ENCODE results near the gene PSMB9. TPM values are rescaled to one million over a fixed set of nuclear protein-coding genes. Genes with fewer than 3 reads are reported as not detected.

PSMB9 gene
- total RNA-seq, 2 experiments from 2014 or later: 219 to 229 TPM

GRCh38 chr6:32825966-32826365, 28.0 kb upstream of the PSMB9 start:
- ATAC-seq: no peak
- Mint-ChIP-seq H3K9me3 (no peaks in the 10 kb centered on the region), H3K4me3 (no peak overlapping the region), H3K27ac (no peak overlapping the region), H3K36me3 (ENCODE audit: low read depth) (peaks cover 38% of the 10 kb centered on the region), H3K4me1 (ENCODE audit: low read depth) (peaks cover 37% of the 10 kb centered on the region), H3K27me3 (no peaks in the 10 kb centered on the region)
- ChIA-PET POLR2A (interaction anchor here (0.9 to 5.7 kb wide), 3 partner anchors 9 to 19 kb away, joined by 3 to 47 read pairs (median 3); partner anchors contain the start of gene TAP2), CTCF (interaction anchor here (1.0 to 5.4 kb wide), 4 partner anchors 13 to 158 kb away, joined by 3 to 52 read pairs (median 23); partner anchors contain the start of gene TAP2)
- TF ChIP-seq CTCF (IDR thresholded peaks at IDR 0.05): peak; percentile 16
- intact Hi-C loops (cut with micrococcal nuclease): loop anchor here (5.0 kb wide), 1 partner anchor 41 kb away; no protein-coding TSS in a partner anchor
- DNase-seq: no peak

GRCh38 chr6:32827025-32827424, 27.0 kb upstream of the PSMB9 start:
- DNase-seq (no peak), ATAC-seq (no peak)
- intact Hi-C loops (cut with micrococcal nuclease): loop anchor here (5.0 kb wide), 1 partner anchor 40 kb away; no protein-coding TSS in a partner anchor
- no peaks in the 10 kb centered on the region for H3K27me3 Mint-ChIP-seq
- H3K4me1 Mint-ChIP-seq (ENCODE audit: low read depth): peaks cover 45% of the 10 kb centered on the region
- H3K9me3 Mint-ChIP-seq: no peaks in the 10 kb centered on the region
- no peak overlapping the region for H3K4me3 Mint-ChIP-seq
- no peak for TF ChIP-seq CTCF (IDR thresholded peaks at IDR 0.05)
- POLR2A ChIA-PET: interaction anchor here (1.0 to 5.7 kb wide), 5 partner anchors 11 to 145 kb away, joined by 3 to 47 read pairs (median 9); partner anchors contain the start of genes PSMB8, PSMB9, TAP1 and TAP2
- CTCF ChIA-PET: interaction anchor here (0.8 to 5.4 kb wide), 7 partner anchors 12 to 174 kb away, joined by 3 to 52 read pairs (median 6); partner anchors contain the start of gene TAP2
- H3K36me3 Mint-ChIP-seq (ENCODE audit: low read depth): peaks cover 47% of the 10 kb centered on the region
- peak overlapping the region; percentile 58 for H3K27ac Mint-ChIP-seq

GRCh38 chr6:32829495-32829894, 24.5 kb upstream of the PSMB9 start:
- H3K27ac Mint-ChIP-seq: no peak overlapping the region
- H3K36me3 Mint-ChIP-seq (ENCODE audit: low read depth): peaks cover 71% of the 10 kb centered on the region
- no peaks in the 10 kb centered on the region for H3K27me3 Mint-ChIP-seq
- peaks cover 65% of the 10 kb centered on the region for H3K4me1 Mint-ChIP-seq (ENCODE audit: low read depth)
- intact Hi-C loops (cut with micrococcal nuclease): loop anchor here (5.0 kb wide), 1 partner anchor 38 kb away; no protein-coding TSS in a partner anchor
- ChIA-PET POLR2A (interaction anchor here (0.7 to 5.7 kb wide), 5 partner anchors 9 to 145 kb away, joined by 3 to 47 read pairs (median 4); partner anchors contain the start of gene TAP2), CTCF (interaction anchor here (1.0 to 5.4 kb wide), 2 partner anchors 9 to 39 kb away, joined by 5 to 52 read pairs; partner anchors contain the start of gene TAP2)
- H3K9me3 Mint-ChIP-seq: no peaks in the 10 kb centered on the region
- H3K4me3 Mint-ChIP-seq: no peak overlapping the region
- no peak for DNase-seq
- TF ChIP-seq CTCF (IDR thresholded peaks at IDR 0.05): no peak
- no peak for ATAC-seq

GRCh38 chr6:32830017-32830416, 24.0 kb upstream of the PSMB9 start:
- H3K27me3 Mint-ChIP-seq: no peaks in the 10 kb centered on the region
- intact Hi-C loops (cut with micrococcal nuclease): no loop called here
- peaks cover 71% of the 10 kb centered on the region for H3K4me1 Mint-ChIP-seq (ENCODE audit: low read depth)
- TF ChIP-seq CTCF (IDR thresholded peaks at IDR 0.05): no peak
- H3K36me3 Mint-ChIP-seq (ENCODE audit: low read depth): peaks cover 76% of the 10 kb centered on the region
- peak overlapping the region; percentile 20 for H3K27ac Mint-ChIP-seq
- POLR2A ChIA-PET: interaction anchor here (0.7 to 5.7 kb wide), 5 partner anchors 8 to 145 kb away, joined by 3 to 47 read pairs (median 4); partner anchors contain the start of gene TAP2
- H3K4me3 Mint-ChIP-seq: no peak overlapping the region
- ATAC-seq (no peak), DNase-seq (no peak)
- CTCF ChIA-PET: interaction anchor here (1.0 to 5.4 kb wide), 2 partner anchors 9 to 38 kb away, joined by 5 to 52 read pairs; partner anchors contain the start of gene TAP2
- H3K9me3 Mint-ChIP-seq: no peaks in the 10 kb centered on the region

GRCh38 chr6:32830936-32831335, 23.1 kb upstream of the PSMB9 start:
- intact Hi-C loops (cut with micrococcal nuclease): no loop called here
- no peaks in the 10 kb centered on the region for H3K27me3 Mint-ChIP-seq

More at GRCh38 chr6:32830936-32831335, 23.1 kb upstream of the PSMB9 start:
- peaks cover 85% of the 10 kb centered on the region for H3K36me3 Mint-ChIP-seq (ENCODE audit: low read depth)
- no peak overlapping the region for H3K4me3 Mint-ChIP-seq
- ATAC-seq (no peak), DNase-seq (no peak)
- no peak for TF ChIP-seq CTCF (IDR thresholded peaks at IDR 0.05)
- H3K4me1 Mint-ChIP-seq (ENCODE audit: low read depth): peaks cover 78% of the 10 kb centered on the region
- ChIA-PET CTCF (interaction anchor here (0.7 to 1.3 kb wide), 2 partner anchors 37 to 123 kb away, joined by 3 to 7 read pairs; no protein-coding TSS in a partner anchor), POLR2A (interaction anchor here (0.7 to 1.0 kb wide), 2 partner anchors 22 to 141 kb away, joined by 3 to 4 read pairs; partner anchors contain the start of gene TAP1)
- H3K9me3 Mint-ChIP-seq: no peaks in the 10 kb centered on the region
- H3K27ac Mint-ChIP-seq: peak overlapping the region; percentile 67
